IPS DF 6.9 (cell line): Measurements from ENCODE around the gene NFS1.

Source experiments
- DNase-seq: peaks from one replicate; pipeline ENCODE4 v3.0.0-alpha.2; 2013; ENCODE audit warnings: low read depth, low spot score
- H3K27ac ChIP-seq: one replicate; pipeline ENCODE4 v1.5.1; 2013; ENCODE audit warnings: low read length, control low read depth
- H3K27me3 ChIP-seq: 2 replicates; pipeline ENCODE4 v1.6.1; 2013; ENCODE audit warnings: mild to moderate bottlenecking, low read length; ENCODE audit not compliant: control insufficient read depth, insufficient read depth
- H3K36me3 ChIP-seq: 2 replicates; pipeline ENCODE4 v1.6.1; 2013; ENCODE audit warnings: low read length; ENCODE audit not compliant: control insufficient read depth, insufficient read depth
- H3K4me1 ChIP-seq: 2 replicates; pipeline ENCODE4 v1.6.1; 2013; ENCODE audit warnings: low read length; ENCODE audit not compliant: control insufficient read depth, insufficient read depth
- H3K4me3 ChIP-seq: 2 replicates; pipeline ENCODE4 v1.5.1; 2013; ENCODE audit warnings: mild to moderate bottlenecking, low read length
- H3K9me3 ChIP-seq: 2 replicates; pipeline ENCODE4 v1.6.1; 2013; ENCODE audit warnings: low read length, inconsistent platforms; ENCODE audit not compliant: control insufficient read depth, insufficient read depth
- WGBS: extraction: QIAGEN DNeasy Blood & Tissue Kit; methylation state at CpG from one replicate; pipeline ENCODE4 v1.1.7; 2013; ENCODE audit warnings: mixed read lengths, missing lambda C conversion rate; ENCODE audit not compliant: insufficient read length, insufficient coverage; 5-methylcytosine and 5-hydroxymethylcytosine counted together

Gene NFS1

GRCh38 chr20:35669681-35670080 lies 29.5 kb downstream of the NFS1 start:
- DNase-seq: no peak
- WGBS: no CpG with 5 or more reads among the region's 1 CpG
- Histone ChIP-seq H3K36me3 (0 out of 2 replicates have a peak, but pooled peaks cover 6% of the 10 kb centered on the region), H3K27me3 (no peaks in the 10 kb centered on the region), H3K4me1 (no peaks in the 10 kb centered on the region), H3K4me3 (no peak overlapping the region), H3K9me3 (no peaks in the 10 kb centered on the region), H3K27ac (no peak overlapping the region)

DNA sequence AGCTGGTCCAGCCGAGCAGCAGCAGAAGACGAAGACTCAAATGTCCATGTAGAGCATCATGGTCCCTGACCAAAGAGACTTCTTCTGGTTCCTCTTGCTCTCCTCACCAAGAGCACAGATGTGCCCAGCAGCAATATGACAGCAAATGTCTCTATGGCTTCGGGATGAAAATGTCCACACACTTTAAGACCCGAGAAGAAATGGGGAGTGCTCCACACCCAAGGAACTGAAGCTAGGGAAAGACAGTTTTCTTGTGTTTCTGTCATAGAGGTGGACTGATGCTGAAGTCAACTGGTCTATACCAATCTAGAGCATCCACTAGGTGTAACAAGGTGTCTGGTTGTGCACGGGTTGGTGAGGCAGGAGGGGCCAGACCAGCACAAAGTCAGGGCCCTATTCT lies 29.9 kb downstream of the NFS1 start:
- H3K36me3 ChIP-seq: 0 out of 2 replicates have a peak, but pooled peaks cover 6% of the 10 kb centered on the region
- H3K27me3 ChIP-seq: no peaks in the 10 kb centered on the region
- H3K9me3 ChIP-seq: no peaks in the 10 kb centered on the region
- no peak for DNase-seq
- H3K4me1 ChIP-seq: no peaks in the 10 kb centered on the region
- no peak overlapping the region for H3K27ac ChIP-seq
- no peak overlapping the region for H3K4me3 ChIP-seq
- WGBS: no CpG with 5 or more reads among the region's 5 CpGs

DNA sequence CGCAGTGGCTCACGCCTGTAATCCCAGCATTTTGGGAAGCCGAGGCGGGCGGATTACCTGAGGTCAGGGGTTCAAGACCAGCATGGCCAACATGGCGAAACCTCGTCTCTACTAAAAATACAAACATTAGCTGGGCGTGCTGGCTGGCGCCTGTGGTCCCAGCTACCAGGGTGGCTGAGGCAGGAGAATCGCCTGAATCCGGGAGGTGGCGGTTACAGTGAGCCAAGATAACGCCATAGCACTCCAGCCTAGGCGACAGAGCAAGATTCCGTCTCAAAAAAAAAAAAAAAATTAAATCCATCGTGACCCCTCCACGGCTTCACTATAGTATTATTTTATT lies 33.2 kb downstream of the NFS1 start:
- Histone ChIP-seq H3K36me3 (0 out of 2 replicates have a peak, but pooled peaks cover 6% of the 10 kb centered on the region), H3K9me3 (no peaks in the 10 kb centered on the region), H3K4me3 (no peak overlapping the region), H3K4me1 (no peaks in the 10 kb centered on the region), H3K27ac (no peak overlapping the region), H3K27me3 (no peaks in the 10 kb centered on the region)
- no CpG with 5 or more reads among the region's 17 CpGs for WGBS
- no peak for DNase-seq

- no peak within 1 kb of the TSS for H3K27ac ChIP-seq
- WGBS: no CpG with 5 or more reads among the region's 61 CpGs
These were observed 34.5 kb downstream of the NFS1 start, which contains the start of the genes CPNE1 and RBM12 for GRCh38 chr20:35664466-35665206. CPNE1 (minus strand) TSS chr20:35664900; CDS start chr20:35632923, 31,977 bp downstream. RBM12 (minus strand) TSS chr20:35664900; CDS start chr20:35655322, 9,578 bp downstream.

GRCh38 chr20:35663516-35664465 lies 35.4 kb downstream of the NFS1 start:
- peak overlapping the region; percentile 56 for H3K4me3 ChIP-seq
- no peak overlapping the region for H3K27ac ChIP-seq
- no peaks in the 10 kb centered on the region for H3K9me3 ChIP-seq
- WGBS: no CpG with 5 or more reads among the region's 28 CpGs
- H3K36me3 ChIP-seq: no peaks in the 10 kb centered on the region
- DNase-seq: no peak
- H3K27me3 ChIP-seq: no peaks in the 10 kb centered on the region
- no peaks in the 10 kb centered on the region for H3K4me1 ChIP-seq

More at GRCh38 chr20:35664466-35665206, 34.5 kb downstream of the NFS1 start, which contains the start of the genes CPNE1 and RBM12:
- H3K4me1 ChIP-seq: no peaks in the 10 kb centered on the region
- H3K27me3 ChIP-seq: no peaks in the 10 kb centered on the region
- peak within 1 kb of the TSS; percentile 56 for H3K4me3 ChIP-seq
- DNase-seq: peak; percentile 94
- no peaks in the 10 kb centered on the region for H3K9me3 ChIP-seq
- 0 out of 2 replicates have a peak, but pooled peaks cover 5% of the 10 kb centered on the region for H3K36me3 ChIP-seq

- H3K4me1 ChIP-seq: no peaks in the 10 kb centered on the region
- H3K9me3 ChIP-seq: no peaks in the 10 kb centered on the region
- no peaks in the 10 kb centered on the region for H3K27me3 ChIP-seq
- H3K27ac ChIP-seq: no peak overlapping the region
- H3K4me3 ChIP-seq: no peak overlapping the region
- no peak for DNase-seq
- WGBS: no CpG with 5 or more reads among the region's 2 CpGs
- no peaks in the 10 kb centered on the region for H3K36me3 ChIP-seq
These were observed 36.6 kb downstream of the NFS1 start for GRCh38 chr20:35662551-35662950.

DNA sequence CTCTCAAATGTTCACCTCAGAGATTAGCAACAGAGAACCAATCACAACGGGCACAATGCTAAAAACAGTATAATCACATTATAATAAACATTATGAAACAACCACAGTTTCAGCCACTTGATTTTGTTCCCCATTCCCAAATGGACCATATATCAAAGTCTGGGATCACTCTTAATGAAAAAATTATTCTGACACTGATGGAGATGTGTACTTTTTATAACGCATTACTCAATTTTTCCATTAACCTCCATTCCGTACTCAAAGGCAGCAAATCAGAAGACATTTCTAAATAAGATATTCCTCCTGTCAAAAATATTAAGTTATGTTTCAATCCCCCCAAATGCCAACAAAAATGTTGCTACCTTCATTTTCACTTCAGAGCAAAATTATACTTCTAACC lies 37.2 kb downstream of the NFS1 start:
- Histone ChIP-seq H3K9me3 (no peaks in the 10 kb centered on the region), H3K27me3 (no peaks in the 10 kb centered on the region), H3K36me3 (no peaks in the 10 kb centered on the region), H3K4me1 (no peaks in the 10 kb centered on the region), H3K4me3 (no peak overlapping the region), H3K27ac (no peak overlapping the region)
- WGBS: no CpG with 5 or more reads among the region's 3 CpGs
- DNase-seq: no peak

DNA sequence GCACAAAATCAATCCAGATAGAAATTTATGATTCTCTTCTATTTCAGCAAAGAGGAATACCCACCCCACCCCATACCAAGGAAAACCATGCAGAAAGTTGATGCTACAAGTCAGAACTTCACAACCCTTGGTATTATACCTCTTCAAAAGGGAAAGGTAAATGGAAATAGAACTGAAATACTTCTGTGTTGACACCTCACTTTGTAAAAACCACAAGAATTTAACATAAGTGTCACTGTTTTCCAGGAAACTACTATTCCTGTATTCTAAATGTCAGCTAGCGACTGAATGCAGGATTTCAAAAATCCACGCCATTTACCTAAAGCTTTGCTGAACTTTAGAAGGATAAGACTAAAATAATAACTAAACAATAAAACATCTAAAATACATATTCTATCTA lies 38.1 kb downstream of the NFS1 start:
- Histone ChIP-seq H3K27me3 (no peaks in the 10 kb centered on the region), H3K4me1 (no peaks in the 10 kb centered on the region), H3K36me3 (no peaks in the 10 kb centered on the region), H3K27ac (no peak overlapping the region), H3K4me3 (no peak overlapping the region), H3K9me3 (no peaks in the 10 kb centered on the region)
- no peak for DNase-seq
- no CpG with 5 or more reads among the region's 2 CpGs for WGBS

GRCh38 chr20:35660122-35660937 lies 38.8 kb downstream of the NFS1 start:
- H3K27ac ChIP-seq: no peak overlapping the region
- no peaks in the 10 kb centered on the region for H3K36me3 ChIP-seq
- DNase-seq: no peak
- no peak overlapping the region for H3K4me3 ChIP-seq
- no peaks in the 10 kb centered on the region for H3K4me1 ChIP-seq
- no CpG with 5 or more reads among the region's 10 CpGs for WGBS
- no peaks in the 10 kb centered on the region for H3K27me3 ChIP-seq
- H3K9me3 ChIP-seq: no peaks in the 10 kb centered on the region

DNA sequence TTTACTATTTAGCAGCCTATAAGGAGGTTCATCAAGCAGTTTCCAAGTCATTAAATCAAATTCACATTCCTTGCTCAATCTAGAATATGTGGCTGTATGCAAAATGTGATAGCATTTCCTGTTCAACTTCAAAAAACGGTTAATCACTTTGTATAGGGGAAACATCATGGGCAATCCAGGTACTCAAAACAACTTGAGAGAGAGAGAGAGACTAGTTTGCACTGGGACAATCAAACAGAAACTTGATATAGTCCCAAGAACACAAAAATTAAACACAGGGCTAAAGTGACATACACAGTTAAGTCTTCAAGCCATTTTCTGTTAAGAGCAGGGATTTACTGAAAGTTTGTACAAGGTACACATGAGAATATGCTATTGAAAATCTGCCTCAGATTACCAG lies 41.9 kb downstream of the NFS1 start:
- Histone ChIP-seq H3K9me3 (no peaks in the 10 kb centered on the region), H3K27ac (no peak overlapping the region), H3K36me3 (peaks cover 19% of the 10 kb centered on the region), H3K27me3 (no peaks in the 10 kb centered on the region), H3K4me3 (no peak overlapping the region), H3K4me1 (no peaks in the 10 kb centered on the region)
- no peak for DNase-seq
- WGBS: no CpG with 5 or more reads among the region's 1 CpG
